HT-29 (cell line): ENCODE results near the gene CEP128. TPM values are rescaled to one million over a fixed set of nuclear protein-coding genes. Genes with fewer than 3 reads are reported as not detected.

Experiments
- DNase-seq: peaks from one replicate; pipeline ENCODE4 v3.0.0-alpha.2; 2015; ENCODE audit warnings: low spot score
- total RNA-seq: library from RNA; depleted of rRNA; stranded (reverse); fragments of >200 nt; shearing (Covaris generic); gene quantifications from 2 replicates; pipeline ENCODE4 v1.2.3, GENCODE V29; 2014

The CEP128 gene
- total RNA-seq, 1 experiment from 2014 or later = 2.6 TPM

GRCh38 chr14:80776657-80777056, 164.9 kb downstream of the CEP128 start:
- DNase-seq = no peak

- no peak for DNase-seq
Observed at GRCh38 chr14:80776186-80776585, 165.4 kb downstream of the CEP128 start.

- DNase-seq = no peak
Observed at GRCh38 chr14:80772504-80772903, 169.0 kb downstream of the CEP128 start.

- no peak for DNase-seq
Observed at GRCh38 chr14:80771201-80771600, 170.3 kb downstream of the CEP128 start.

GRCh38 chr14:80770114-80770908, 171.2 kb downstream of the CEP128 start:
- no peak for DNase-seq

- DNase-seq = no peak
Observed at GRCh38 chr14:80768646-80769045, 172.9 kb downstream of the CEP128 start.

GRCh38 chr14:80764921-80765507, 176.5 kb downstream of the CEP128 start:
- DNase-seq = no peak

GRCh38 chr14:80764496-80764895, 177.0 kb downstream of the CEP128 start:
- DNase-seq = no peak

GRCh38 chr14:80762641-80763228, 178.8 kb downstream of the CEP128 start:
- no peak for DNase-seq

- no peak for DNase-seq
Observed at GRCh38 chr14:80754696-80755095, 186.8 kb downstream of the CEP128 start.

GRCh38 chr14:80751285-80751684, 190.3 kb downstream of the CEP128 start:
- DNase-seq = no peak

GRCh38 chr14:80726211-80726610, 215.3 kb downstream of the CEP128 start:
- DNase-seq = no peak

- DNase-seq = no peak
Observed at GRCh38 chr14:80718940-80719339, 222.6 kb downstream of the CEP128 start.

- DNase-seq = no peak
Observed at GRCh38 chr14:80714474-80714873, 227.1 kb downstream of the CEP128 start.

- no peak for DNase-seq
Observed at GRCh38 chr14:80713076-80713850, 228.3 kb downstream of the CEP128 start.

GRCh38 chr14:80705241-80705980, 236.1 kb downstream of the CEP128 start:
- DNase-seq = no peak

GRCh38 chr14:80700601-80701000, 240.9 kb downstream of the CEP128 start:
- DNase-seq = no peak

- DNase-seq = no peak
Observed at GRCh38 chr14:80699861-80700260, 241.7 kb downstream of the CEP128 start.

GRCh38 chr14:80698974-80699373, 242.6 kb downstream of the CEP128 start:
- DNase-seq = no peak

- DNase-seq = no peak
Observed at GRCh38 chr14:80695869-80696268, 245.7 kb downstream of the CEP128 start.

GRCh38 chr14:80692903-80693302, 248.6 kb downstream of the CEP128 start:
- no peak for DNase-seq
